ENCODE measurements around the gene SLC39A2.
"Not testable (repeated sequence)": the region's sequence is repeated elsewhere in the genome, so short reads cannot be mapped to it uniquely, and the experiment has no call there.

SLC39A2 gene, protein sequence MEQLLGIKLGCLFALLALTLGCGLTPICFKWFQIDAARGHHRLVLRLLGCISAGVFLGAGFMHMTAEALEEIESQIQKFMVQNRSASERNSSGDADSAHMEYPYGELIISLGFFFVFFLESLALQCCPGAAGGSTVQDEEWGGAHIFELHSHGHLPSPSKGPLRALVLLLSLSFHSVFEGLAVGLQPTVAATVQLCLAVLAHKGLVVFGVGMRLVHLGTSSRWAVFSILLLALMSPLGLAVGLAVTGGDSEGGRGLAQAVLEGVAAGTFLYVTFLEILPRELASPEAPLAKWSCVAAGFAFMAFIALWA

DNA sequence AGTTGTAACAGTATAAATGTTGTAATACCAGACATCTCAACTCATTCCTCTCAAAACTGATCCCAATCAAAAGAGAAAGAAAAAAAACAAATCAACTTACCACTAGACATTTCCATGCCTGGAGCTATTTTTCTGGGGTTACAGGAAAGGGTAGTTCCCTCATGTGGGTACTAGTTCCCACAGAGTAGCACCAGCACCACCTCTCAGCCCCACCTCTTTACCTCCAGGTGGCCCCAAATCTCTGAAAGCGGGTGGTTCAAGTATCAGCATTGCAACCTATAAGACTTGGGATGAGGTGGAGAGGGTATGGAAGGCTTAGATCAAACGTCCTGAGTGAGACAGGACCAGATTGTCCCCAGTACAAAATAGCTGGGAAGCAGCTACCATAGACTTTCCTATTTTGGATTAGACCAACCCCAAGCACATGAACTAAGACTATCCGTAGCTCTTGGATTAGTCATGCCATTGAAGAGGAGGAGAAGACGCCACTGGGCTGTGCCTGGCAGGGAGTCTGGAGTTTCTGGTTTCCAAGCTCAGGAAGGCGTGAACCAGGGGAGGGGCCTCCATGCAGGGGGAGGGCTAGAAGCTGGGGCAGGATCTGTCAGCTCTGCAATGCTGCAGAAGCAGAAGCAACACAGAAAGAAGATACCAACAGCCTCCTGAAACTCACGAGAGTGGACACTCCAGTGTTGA, at the start of gene SLC39A2:
Gene SLC39A2 (plus strand): TSS at position 620 of the 693 bp plus-strand sequence. CDS start 154 bp downstream, outside the sequence.
- DNase-seq, result no peak

DNA sequence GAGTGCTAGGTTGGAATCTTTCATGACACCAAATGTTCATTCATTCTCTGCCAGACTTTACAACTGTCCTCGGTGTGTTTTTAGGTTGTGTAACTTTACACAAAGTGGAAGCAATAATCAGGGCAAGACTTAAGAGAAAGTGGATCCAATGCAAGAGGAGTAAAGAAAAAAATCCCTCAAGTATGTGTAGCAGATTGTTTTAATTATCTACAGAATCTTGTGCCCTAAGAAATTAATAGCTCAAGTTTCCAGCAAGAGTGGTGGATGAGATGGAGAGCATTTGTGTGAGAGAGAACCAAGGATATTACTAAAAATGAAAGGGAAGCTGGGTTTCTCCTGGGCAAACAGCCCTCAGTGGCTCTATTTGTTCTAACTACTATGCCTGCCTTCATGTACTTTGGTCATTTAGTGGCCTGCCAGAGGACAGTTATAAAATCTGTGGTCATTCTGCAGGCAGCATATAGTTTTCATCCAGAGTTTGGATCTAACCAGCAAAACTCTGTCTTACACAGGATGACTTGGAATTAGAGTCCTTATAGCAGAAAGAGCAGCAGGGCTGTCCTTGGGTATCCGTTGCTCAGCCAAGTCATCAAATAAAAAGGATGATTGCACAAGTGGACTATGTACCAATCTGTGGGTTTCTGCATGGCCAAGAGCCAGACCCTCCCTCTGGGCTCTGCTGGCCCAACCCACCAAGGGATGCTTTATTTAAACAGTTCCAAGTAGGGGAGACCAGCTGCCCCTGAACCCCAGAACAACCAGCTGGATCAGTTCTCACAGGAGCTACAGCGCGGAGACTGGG, 44.2 kb upstream of the SLC39A2 start, which contains the start of gene RNASE2:
Gene RNASE2 (plus strand): TSS at position 752 of the 802 bp plus-strand sequence. CDS start 285 bp downstream, outside the sequence.
- not testable (repeated sequence) for DNase-seq

- DNase-seq, result peak in 1 of 2 donors; percentile 18
Measured at GRCh38 chr14:20955538-20955873, 43.6 kb upstream of the SLC39A2 start.

DNA sequence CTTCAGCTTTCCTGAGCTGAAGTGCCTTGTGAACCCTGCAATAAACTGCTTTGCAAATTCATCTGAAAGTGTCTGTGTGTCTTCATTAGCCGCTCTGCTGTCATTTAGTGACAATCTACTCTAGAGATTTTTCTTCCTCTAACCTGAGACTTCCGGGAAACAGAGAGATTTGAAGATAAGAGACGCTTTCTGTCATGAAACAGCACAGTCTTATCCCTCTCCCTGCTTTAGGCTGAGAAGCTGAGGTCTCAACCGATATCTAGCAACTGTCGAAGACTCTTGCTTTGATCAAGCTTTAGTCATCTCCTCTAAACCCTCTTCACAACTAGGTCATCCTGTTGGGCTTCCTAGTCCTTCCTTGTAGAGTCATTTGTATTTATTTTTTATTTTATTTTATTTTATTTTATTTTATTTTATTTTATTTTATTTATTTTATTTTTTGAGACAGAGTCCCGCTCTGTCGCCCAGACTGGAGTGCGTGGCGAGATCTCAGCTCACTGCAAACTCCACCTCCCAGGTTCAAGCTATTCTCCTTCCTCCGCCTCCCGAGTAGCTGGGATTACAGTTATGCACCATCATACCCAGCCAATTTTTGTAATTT, 42.6 kb upstream of the SLC39A2 start:
- DNase-seq, result no peak

GRCh38 chr14:20958946-20959345, 40.1 kb upstream of the SLC39A2 start:
- not testable (repeated sequence) for DNase-seq

DNA sequence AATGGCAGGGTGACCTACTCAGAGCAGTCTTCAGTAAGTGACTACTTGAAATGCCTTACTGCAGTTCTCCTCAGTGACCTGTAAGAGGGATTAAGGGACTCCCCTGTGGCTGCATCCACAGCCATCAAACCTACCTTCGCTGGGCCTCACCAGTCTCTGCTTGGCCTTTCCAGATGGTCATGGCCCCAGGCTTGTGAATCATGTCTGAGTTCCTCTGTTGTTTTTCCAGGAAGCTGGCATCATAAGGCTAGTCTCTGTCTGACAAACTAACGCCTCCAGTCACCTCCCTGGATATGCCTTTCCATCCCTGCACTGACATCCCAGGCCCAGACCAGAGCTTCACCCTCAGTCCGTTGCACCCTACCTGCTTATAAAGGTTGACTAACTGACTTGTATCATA, 29.8 kb upstream of the SLC39A2 start:
- no peak for DNase-seq

GRCh38 chr14:20970647-20970982, 28.5 kb upstream of the SLC39A2 start:
- no peak for DNase-seq

DNA sequence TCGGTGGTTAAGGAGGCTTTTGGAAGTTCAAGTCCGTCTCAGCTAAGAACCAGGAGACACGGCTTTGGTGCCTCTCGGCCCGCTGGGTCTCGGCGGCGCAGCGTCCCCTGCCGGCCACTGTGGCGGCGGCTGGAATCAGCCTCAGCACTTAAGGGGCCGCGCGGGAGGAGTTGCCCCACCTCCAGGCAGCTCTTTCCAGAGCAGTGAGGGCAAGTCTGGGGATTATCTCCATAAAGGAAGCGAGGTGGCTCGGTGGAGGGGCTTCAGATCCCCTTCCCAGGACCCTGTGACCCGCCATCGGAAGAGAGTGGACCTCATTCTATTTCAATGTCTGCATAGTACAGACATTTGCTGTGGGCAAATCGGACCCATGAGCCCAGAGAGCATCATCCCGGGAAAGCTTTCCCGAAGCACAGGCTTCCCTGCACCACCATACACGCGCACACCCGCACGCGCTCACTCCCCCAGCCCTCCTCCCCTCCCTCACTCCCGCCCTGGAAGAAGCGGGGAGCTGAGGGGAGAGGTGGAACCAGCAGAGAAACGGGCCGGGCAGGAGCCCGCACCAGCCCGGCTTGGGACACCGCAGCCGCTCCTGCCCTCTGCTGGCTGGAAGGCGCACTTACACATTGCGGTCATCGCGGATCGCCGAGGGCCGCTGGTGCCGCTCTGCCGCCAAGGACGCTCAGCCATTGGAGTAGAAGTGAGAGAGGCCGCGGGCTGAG, 27.9 kb upstream of the SLC39A2 start:
- DNase-seq, result peak; percentile 68 to 84

GRCh38 chr14:20971705-20972021, 27.4 kb upstream of the SLC39A2 start:
- DNase-seq, result no peak

DNA sequence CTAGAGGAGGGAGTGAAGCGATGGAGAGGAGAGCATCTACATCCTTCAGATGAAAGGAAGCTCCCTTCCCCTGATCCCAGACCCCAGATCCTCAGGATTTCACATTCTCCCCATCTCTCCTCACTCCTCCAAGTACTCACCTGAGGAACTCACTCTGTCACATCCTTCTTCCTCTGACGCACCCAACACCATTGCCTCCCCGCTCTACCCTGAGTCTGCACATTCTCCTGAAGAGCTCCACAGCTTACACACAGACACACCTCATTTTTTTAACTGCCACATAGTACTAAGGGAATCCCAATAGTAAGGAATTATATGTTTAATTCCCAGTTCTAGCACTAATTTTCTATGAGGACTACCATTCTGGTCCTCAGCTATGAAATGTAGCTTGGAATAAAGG, 25.6 kb upstream of the SLC39A2 start:
- DNase-seq, result no peak

DNA sequence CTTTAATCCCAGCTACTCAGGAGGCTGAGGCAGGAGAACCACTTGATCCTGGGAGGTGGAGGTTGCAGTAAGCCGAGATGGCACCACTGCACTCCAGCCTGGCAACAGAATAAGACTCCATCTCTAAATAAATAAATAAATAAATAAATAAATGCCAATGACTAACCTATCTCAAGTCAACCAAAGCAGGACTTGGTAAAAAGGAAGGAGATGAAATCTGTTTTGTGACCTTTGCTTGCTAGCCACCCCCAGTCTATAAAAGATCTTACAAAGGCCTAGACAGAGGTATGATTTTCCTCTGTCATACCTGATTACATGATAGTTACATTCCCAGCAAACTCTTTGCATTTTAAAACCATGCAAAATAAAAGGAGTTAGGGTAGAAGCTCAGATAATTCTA, 22.8 kb upstream of the SLC39A2 start:
- DNase-seq, result no peak

GRCh38 chr14:20978687-20979086, 20.4 kb upstream of the SLC39A2 start:
- no peak for DNase-seq

DNA sequence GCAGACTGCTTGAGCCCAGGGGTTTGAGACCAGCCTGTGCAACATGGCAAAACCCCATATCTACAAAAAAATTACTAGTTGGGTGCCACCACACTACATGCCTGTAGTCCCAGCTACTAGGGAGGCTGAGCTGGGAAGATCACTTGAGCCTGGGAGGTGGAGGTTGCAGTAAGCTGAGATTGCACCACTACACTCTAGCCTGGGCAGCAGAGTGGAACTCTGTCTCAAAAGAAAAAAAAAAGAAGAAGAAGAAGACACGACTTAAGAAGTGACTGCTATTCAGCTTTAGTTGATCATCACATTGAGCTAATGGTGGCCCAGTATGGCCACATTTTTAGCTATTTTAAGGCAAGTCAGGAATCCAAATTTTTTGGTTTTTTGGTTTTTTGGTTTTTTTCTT, 18.2 kb upstream of the SLC39A2 start:
- no peak for DNase-seq

DNA sequence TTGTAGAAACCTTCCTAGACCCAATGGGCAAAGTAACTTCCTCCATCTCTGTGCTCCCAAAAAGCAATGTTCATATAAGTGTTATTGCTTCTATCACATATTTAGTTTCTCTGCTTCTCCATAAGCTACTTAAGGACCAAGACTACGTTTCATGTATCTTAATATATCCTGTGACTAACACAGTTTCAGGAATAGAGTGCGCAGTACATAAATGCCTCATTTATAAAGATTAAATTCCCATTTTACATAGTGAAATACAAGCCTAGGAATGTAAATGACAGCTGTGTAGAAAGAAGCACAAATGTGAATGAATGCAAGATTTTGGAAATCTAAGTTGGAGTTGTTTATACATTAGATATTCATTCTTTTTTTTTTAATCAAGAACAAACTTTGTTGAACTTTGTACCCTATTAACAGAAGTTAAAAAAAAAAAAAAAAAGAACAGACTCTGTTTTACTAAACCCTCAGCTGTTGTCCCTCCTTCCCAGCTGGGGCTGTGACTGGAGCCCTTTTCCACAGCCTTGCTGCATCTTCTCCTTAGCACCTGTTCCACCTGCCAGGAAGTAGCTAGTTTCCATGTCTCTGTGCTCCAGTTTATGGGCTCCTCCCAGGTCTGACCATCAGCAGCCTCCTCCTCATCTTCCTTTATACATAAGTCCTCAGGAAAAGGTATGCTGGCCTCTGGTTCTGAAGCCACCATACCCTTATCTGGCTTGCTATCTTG, 16.3 kb upstream of the SLC39A2 start:
- no peak for DNase-seq

DNA sequence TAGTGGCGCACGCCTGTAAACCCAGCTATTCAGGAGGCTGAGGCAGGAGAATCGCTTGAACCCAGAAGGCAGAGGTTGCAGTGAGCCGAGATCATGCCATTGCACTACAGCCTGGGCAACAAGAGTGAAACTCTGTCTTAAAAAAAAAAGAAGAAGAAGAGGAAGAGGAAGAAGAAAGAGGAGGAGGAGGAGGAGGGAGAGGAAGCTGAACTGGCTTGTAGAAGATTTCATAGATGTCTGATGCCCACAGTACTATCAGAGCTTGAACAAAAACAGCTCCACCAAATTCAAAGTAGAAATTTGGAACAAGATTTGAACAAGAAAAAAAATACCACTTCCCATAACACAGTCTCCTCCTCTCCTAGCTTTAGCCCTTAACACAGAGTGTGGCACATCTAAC, 13.4 kb upstream of the SLC39A2 start:
- DNase-seq, result not testable (repeated sequence)

DNA sequence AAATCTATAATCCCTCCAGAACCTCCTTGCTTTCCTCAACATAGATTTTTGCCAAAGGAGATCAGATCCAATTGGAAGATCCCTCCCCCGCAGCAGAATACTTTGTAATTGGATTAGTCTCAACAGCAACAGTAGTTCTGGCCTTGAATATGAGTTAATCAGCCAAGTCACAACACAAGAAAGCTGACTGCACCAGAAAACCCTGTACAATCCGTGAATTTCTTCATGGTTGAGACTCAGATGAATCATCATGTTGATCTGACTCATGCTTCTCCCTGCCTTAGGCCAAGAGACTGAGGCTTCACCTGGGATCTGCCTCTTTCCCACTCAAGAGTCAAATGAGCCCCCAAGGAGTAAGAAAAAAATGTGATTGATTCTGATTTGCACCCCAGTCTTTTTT, 12.3 kb upstream of the SLC39A2 start:
- no peak for DNase-seq

DNA sequence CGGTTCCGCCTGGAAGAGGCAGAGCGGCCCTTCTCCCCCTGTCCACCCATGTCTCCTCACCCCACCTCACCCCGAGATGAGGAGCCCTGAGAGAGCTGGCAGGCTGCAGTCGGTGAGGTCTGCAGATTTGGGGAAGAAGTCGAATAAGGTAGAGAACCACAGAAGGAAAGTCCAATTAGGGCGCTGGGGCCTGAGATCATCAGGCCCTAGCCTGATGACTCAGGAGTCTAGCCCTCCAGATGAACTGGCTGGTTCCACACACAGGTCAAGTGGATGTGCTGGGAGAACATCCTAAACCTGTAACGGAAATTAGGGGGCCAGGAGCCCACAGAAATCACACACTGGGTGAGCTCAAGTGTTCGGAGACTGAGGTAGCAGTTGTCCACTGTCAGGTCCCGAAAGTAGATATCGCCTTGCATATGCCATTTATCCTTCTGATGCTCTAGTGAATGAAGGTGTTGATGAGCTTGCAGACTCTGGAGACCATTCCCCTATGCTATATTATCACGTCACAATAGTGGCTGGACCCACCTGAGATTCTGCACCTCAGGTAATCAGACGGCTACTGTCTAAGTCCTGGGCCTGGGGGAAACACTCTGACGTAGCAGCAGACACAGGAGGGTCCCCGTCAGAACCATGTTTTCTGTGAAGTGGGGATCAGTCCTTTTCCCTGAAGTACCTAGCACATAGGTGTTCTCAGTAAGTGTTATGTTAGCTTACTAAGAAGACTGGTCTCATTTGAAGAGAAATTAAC, 10.2 kb upstream of the SLC39A2 start:
- no peak for DNase-seq

DNA sequence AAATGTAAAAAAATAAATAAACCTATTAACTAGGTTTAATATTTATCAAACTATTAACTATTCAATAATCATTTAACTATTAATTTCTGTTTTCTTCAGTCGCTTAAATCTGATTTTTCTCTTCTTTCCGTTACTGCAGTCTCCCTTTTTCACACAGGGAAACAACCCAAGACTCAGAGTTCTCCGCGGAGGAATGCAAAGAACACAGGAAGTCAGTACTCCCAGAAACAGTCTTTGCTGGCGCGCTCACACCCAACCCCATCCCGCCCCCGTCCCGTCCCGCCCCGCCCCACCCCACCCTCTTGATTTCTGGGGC, 9.7 kb upstream of the SLC39A2 start:
- DNase-seq, result no peak

- peak; percentile 83 to 95 for DNase-seq
Measured at GRCh38 chr14:20989787-20990600, 9.1 kb upstream of the SLC39A2 start, which contains the start of gene METTL17. Gene METTL17 (plus strand): TSS chr14:20989980. CDS start chr14:20990003, 23 bp downstream.

GRCh38 chr14:20996521-20996920, 2.6 kb upstream of the SLC39A2 start:
- DNase-seq, result no peak

All from hippocampal formation (tissue), 2 donors.